GM08714 (cell line): Measurements from ENCODE around the gene NPLOC4.

Experiments
- H3K4me3 ChIP-seq: fragments of 200-500 bp; sonication (Bioruptor generic); 2 replicates; pipeline ENCODE4 v1.5.1; 2014; ENCODE audit warnings: mild to moderate bottlenecking, low read length, inconsistent platforms
- ZNF274 ChIP-seq: IDR thresholded peaks from 2 replicates; pipeline ENCODE4 v1.6.1; 2012; ENCODE audit warnings: mild to moderate bottlenecking, low read depth, low read length

The NPLOC4 gene

DNA sequence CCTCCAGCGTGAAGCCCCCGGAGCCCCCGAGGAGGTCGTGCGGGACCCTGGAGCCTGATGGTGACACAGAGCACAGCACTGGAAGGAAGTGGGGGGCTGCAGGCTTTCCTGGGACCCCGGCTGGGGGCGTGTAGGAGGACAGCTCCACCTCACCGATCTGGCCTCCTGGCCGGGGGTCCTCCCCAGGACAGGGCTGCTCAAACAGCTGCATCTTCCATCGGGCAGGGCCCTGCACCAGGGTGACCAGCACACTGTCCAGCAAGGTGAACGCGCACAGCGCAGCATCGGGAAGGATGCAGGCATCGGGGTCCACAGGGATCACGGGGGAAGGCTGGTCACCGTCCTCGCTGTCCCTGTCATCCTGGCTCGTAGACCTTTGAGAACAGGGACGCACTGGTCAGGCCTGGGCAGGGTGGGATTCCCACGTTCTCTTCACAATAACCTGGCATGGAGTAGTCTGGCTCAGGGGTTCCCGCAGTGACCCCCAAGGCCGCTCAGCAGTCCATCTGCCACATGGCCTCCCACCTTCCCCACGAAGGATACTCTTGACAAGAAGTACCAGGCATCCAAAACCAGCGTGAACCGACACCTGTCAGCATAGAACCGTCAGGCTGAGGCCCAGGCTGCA lies 86.0 kb downstream of the NPLOC4 start:
- no peak for TF ChIP-seq ZNF274
- peak overlapping the region; percentile 75; the same call in 1 of the 2 replicates for H3K4me3 ChIP-seq

DNA sequence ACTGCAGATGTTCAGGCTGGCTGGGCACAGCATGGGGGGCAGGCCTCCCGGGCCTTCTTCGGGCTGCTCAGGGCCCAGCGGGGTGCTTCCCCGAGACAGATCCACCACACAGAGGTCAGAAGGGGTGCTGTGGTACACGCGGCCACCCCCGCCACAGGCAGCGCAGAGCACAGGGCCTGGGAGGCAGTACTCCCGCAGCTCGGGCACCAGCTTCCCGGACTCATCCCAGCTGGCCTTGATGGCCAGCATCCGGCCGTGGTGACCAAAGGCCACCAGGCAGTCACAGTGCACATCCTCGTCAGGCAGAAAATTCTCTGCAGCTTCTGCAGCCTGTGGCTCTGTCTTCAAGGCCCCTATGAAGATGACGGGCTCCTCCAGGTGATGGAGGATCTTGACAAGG lies 86.6 kb downstream of the NPLOC4 start:
- H3K4me3 ChIP-seq, result no peak overlapping the region
- no peak for TF ChIP-seq ZNF274

DNA sequence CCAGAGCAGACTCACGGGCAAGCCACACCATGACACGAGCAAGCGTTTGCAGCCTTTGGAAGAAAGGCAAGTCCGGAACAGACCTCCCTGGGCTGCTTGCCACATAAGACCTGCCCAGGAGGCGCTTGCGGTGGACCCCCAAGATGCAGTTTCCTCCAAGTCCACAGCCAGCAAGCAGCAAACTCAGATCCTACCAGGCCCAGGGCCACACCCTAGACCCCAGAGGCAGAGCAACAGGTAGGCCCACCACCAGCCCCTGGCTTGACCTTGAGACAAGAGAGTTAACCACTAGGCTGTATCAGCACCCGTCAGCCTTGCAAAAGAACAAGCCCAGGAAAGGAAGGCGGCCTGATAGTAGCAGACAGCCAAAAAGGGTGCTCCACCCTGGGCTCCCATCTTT lies 87.1 kb downstream of the NPLOC4 start:
- no peak overlapping the region for H3K4me3 ChIP-seq

DNA sequence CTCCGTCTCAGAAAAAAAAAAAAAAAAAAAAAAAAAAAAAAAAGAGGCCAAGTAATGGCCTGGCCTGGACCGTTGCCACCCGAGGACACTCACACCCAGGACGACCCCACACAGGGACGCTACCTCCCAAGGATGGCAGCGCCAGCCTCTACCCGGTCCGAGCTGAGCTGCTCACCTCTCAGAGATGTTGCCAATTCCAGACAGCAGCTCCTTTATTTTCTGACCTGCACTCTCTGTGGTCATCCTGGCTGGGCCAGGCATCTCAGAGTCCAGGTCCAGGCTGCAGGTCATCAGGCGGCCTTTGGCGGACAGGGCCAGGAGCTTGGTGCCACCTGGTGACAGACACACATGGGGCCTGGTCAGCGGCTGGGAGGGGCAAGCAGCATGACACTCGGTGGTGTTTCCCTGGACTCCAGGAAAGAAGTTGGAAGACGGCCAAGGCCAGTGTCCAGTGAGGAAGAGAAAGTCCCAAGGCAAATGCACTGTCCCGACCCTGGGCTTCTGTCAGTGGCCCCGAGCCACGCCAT lies 87.8 kb downstream of the NPLOC4 start:
- TF ChIP-seq ZNF274, result no peak

More for the DNA sequence above, 87.1 kb downstream of the NPLOC4 start:
- no peak for TF ChIP-seq ZNF274

DNA sequence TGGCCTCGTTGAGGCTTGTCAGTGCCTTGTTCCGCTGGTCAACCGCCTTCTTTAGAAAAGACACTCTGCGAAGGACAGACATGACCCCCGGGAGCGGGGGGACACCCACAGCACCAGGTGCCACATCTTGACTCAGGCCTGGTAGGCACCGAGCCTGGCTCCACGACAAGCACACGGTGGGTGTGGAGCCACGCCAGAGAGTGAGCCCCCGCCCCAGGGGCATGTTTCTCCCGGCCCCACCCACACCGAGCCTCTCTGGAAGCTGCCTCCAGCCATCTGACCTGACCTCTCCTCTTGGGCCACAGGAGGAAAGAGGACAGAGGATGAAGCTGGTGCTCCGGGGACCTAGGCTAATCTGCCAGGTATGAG lies 89.3 kb downstream of the NPLOC4 start:
- no peak overlapping the region for H3K4me3 ChIP-seq
- no peak for TF ChIP-seq ZNF274

More for the DNA sequence above, 87.8 kb downstream of the NPLOC4 start:
- no peak overlapping the region for H3K4me3 ChIP-seq

DNA sequence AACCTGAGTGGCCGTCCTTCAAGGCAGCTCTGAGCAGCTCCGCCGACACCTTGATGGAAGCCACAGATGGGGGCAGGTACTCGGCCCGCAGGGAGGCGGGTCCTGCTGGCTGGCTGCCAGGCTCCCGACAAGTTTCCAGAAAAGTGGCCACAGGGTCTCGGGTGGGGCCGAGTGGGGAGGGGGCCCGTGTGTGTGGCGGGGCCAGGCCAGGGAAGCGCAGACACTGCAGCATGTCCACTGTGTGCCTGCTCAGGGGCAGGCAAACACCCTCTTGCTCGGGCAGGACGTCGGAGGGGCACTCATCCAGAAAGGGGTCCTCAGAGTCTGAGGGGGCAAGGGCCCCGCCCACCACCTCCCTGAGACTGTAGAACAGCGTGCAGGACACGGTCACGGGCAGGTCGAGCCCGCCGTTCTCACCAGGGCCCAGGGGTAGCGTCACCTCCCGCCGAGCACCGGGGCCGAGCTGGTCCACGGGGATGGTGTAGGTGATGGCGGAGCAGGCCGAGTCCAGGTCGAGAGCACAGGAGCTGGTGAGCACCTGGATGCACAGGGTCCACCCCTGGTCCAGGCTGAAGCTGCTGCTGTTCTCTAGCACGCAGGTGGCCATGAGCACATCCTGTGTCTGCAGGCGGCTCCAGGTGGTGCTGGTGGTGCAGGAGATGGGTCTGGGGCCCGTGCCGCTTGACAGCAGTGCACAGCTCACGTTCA lies 89.9 kb downstream of the NPLOC4 start:
- TF ChIP-seq ZNF274, result no peak
- no peak overlapping the region for H3K4me3 ChIP-seq

DNA sequence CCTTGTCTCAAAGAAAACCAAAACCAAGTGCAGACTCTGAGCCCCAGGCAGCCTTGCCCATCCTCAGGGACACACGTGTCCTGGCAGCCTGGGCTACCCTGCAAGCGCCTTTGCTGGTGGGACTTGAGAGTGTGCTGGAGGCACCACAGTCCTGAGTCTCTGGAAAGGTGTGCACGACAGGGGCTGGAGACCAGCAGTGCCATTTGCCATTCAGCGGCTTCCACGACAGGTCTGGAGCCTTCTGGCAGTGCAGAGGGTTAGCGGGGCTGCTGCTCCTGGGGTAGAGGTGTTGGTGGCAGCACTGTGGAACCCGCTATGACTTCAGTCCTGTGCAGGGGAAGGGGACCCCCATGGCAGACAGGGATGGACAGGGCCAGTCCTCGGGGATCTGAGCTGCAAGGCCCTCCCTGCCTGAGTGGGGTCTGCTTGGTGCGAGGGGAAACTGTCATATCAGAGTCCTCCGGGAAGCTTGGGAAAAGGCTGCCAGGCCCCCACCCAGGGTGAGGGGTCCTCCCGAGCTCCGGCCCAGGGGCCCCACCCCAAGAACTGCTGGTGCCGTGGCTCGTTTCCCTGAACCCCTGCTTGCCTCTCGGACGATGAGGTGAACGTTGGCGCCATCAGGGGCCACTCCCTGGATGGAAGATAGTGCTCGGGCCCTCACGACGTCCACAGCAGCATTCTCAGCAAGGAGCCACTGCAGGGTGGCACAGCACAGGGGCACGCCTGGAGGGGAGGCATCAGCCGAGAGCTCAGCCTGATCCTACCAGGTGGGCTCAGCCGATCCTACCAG lies 91.6 kb downstream of the NPLOC4 start:
- no peak for TF ChIP-seq ZNF274

DNA sequence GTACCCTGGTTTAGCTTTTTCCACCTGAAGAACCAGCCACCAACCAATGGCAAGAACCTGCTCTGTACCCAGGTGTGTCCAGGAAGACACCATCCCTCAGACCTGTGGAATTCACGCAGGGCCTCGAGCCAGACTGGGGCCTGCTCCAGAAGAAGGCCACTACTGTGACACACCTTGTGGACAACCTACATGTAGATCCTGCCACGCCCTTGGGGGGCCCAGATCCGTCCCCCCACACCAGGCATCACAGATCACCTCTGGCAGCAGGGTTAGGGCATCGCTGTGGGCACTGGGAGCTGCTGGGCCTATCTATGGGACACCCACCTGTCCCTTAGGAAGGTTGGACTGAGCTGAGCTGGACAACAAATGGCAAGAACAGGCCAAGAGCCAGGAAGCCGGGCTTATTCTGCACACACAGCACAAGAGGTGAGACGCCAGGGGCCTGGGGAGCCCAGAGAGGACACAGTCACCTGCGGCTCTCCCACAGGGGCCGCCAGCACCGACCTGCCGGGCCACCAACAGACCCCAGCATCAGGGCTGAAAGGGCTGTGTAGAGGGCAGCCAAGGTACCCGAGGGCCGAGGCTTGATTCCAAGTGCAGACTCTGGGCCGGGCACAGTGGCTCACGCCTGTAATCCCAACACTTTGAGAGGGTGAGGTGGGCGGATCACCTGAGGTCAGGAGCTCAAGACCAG lies 92.5 kb downstream of the NPLOC4 start:
- no peak for TF ChIP-seq ZNF274

More for the DNA sequence above, 91.6 kb downstream of the NPLOC4 start:
- H3K4me3 ChIP-seq, result no peak overlapping the region

DNA sequence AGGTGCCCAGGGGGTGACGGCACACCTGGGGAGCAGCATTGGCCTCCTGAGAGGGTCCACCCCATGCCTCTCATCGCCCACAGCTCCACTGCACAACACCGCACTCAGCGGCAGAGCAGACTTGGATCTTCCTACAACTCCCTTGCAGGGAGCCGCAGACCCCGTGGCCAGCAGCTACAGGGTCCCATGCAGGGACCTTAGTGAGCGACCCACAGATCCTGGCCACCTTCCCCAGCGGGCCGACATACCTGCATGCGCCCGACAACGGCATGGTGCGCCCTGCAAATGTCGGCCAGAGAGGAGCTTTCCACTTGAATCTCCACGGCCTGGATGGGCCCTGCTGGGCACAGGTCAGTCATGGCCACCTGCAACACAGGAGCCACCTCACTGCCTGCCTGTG lies 93.2 kb downstream of the NPLOC4 start:
- H3K4me3 ChIP-seq, result no peak overlapping the region
- TF ChIP-seq ZNF274, result no peak

More for the DNA sequence above, 92.5 kb downstream of the NPLOC4 start:
- no peak overlapping the region for H3K4me3 ChIP-seq

DNA sequence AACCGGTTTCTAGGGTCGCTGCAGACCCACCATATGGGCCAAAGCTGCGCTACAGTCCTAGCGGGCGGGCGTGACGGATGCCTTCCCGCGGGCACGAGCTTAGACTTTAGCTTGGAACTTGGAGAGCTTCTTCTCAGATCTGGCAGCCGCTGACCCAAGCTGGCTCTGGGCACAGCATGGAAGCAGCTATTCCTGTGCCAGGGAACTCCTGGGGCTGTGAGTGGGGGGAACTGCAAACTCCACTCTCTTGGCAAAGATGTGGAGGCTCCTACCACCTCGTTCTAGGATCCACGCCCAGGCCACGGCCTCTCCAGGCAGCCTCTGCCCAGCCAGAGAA lies 93.6 kb downstream of the NPLOC4 start:
- no peak for TF ChIP-seq ZNF274
- H3K4me3 ChIP-seq, result no peak overlapping the region

DNA sequence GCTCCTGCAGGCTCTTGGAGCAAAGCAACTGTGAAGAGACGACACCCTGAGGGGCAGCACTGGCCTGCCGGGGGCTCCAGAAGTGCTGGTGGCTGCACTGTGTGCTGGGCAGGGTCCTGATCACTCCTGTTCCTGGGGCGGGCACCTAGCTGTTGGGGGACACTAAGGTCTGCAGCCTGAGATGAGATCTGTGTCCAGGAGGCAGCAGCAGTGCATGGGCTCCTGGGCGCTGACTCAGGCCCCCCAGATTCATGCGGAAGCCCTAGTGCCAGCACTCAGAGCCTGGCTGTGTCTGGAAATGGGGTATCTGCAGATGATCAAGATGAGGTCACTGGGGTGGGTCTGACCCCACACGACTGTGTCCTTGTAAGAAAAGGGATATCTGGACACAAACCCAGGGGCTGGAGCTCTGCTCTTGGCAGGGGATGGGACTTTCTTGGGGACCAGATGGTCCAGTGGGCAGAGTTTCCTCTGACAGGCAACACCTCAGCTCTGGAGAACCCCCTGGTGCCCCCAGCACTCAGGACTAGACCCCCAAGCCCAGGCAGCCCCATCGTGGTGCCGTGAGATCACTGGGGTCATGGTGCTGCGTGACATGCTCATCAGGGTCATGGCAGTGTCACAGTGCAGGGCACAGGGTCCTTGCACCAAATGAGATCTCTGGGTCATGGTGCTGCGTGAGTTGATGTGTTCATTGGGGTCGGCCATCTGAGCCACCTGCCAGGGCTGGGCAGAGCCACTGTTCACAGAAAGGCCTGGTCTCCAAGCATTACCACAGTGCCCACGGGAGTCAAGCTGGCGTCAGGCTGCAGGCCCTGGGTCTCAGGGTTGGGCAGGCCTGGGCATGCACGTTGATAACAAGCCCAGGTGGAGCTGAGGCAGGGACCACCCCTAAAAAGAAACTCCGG lies 94.2 kb downstream of the NPLOC4 start:
- no peak overlapping the region for H3K4me3 ChIP-seq
- TF ChIP-seq ZNF274, result no peak

DNA sequence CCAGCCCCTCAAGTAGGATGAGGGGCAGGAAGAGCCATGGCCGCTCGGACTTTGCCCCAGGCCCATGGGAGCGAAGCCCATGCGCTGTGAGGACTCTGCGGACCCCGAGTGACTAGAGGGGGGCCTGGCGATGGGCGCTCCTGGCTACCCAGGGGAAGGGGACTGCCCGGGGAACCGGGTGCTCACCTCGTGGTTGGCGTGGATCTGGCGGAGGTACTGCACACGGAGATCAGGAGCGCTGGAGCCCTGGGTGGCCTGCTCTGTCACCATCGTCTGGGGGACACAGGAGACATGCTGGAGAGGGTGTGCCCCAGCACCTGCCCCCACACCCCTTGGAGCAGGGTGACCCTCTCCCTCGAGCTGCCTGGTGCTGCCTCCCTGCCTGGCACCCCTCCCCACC lies 95.8 kb downstream of the NPLOC4 start:
- no peak overlapping the region for H3K4me3 ChIP-seq
- no peak for TF ChIP-seq ZNF274

DNA sequence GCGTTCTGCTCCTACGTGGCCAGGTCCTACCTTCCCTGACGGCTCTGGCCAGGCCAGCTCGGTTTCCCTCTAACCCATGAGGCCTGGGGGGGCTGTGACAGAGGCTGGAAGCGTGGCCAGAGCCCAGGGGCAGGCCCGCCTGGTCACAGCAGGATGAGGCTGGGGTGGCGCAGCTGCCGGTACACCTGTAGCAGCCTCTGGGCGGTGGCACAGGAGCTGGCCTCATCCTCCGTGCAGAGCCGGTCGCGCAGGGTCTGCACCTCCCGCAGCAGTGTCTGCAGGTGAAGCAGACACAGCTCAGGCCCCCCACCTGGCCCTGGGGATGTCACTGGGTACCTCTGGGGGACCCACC lies 96.3 kb downstream of the NPLOC4 start:
- H3K4me3 ChIP-seq, result no peak overlapping the region
- no peak for TF ChIP-seq ZNF274
